HG03025 (cell line): ENCODE data around the gene DDX39B.
"Not testable (repeated sequence)": the region's sequence is repeated elsewhere in the genome, so short reads cannot be mapped to it uniquely, and the experiment has no call there.

Experiments used
- ATAC-seq: cut with Tn5 transposase; IDR thresholded peaks from one replicate; pipeline ENCODE4 v1.9.1; 2021; ENCODE audit warnings: mild to moderate bottlenecking, moderate library complexity; ENCODE audit not compliant: unreplicated experiment, low FRiP score

Gene DDX39B

DNA sequence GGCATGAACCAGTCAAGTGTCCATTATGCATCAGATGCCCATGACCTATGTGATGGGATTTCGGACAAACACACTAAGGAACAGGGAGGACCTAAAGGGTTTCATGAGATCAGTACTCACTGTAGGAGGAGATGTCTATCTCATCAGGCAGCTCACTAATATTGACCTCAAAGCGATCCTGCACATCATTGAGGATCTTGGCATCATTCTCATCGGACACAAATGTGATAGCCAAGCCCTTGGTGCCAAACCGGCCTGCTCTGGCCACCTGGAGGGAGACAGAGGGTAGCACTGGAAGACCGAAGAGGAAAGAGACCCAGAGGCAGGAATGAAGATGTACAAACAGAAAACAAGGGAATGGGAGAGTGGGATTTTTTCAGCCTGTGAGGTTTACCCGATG, 11.1 kb downstream of the DDX39B start:
- no peak for ATAC-seq

DNA sequence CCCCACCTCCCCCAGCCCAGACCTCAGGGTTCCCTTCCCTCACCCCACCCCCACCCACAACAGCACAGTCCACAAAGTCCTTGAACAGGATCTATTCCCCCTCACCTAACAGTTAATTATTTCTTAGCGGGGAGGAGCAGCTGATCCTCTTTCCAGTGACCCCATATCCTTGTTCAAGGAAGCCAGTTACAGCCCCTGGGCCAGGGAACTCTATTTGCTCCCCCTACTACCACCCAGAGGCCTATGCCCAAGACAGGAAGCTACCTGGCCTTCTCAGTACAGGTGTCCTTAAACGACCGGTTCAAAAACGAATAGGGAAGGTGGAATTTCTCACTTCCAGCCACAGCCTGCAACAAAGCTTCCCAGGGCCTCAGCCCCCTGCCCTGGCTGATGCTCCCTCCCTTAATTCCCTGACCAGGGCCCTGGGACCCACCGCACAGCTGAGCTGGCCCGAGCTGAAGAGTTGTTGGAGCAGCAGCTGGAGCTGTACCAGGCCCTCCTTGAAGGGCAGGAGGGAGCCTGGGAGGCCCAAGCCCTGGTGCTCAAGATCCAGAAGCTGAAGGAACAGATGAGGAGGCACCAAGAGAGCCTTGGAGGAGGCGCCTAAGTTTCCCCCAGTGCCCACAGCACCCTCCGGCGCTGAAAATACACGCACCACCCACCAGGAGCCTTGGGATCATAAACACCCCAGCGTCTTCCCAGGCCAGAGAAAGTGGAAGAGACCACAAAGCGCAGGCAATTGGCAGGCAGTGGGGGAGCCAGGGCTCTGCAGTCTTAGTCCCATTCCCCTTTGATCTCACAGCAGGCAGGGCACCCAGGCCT, 12.3 kb downstream of the DDX39B start:
- no peak for ATAC-seq

DNA sequence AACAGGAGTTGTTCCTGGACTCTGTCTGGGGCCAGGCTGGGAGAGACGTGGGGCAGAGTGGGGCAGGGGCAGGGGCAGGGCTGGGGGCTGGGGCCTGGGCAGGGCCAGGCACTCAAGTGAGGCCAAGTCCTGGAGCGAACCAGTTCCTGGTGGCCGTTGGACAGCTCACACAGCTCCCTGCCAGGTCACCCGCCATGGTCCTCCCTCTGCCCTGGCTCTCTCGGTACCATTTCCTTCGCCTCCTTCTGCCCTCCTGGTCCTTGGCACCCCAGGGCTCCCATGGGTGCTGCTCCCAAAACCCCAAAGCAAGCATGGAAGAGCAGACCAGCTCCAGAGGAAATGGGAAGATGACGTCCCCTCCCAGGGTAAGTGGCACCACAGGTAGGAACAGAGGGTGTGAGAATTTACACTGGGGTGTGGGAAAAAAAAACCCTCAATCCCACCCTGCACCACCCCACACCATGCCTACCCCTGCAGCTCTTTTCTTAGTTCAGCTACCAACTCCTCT, 12.9 kb downstream of the DDX39B start, which contains the start of gene MCCD1:
MCCD1 (plus strand) TSS at position 142 of the 508 bp plus-strand sequence; CDS start at position 195, 53 bp downstream.
- no peak for ATAC-seq

DNA sequence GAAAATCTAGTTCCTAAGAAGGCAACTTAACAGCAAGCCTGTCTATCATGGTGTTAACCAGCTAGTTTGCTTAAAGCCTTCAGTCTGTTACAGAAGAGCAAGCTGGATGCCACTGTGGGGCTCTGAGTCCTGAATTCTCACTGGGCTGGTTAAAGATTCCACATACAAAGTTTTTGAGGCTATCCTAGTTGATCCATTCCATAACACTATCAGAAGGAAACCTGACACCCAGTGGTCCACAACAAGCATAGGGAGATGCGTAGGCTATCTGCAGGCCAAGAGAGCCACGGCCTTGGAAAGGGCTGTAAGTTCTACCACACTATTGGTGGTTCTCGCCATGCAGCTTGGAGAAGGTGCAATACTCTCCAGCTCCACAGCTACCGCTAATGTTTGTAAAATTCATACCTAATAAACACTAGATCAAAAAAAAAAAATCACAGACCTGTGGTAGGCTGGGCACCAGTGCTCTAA, 13.5 kb downstream of the DDX39B start:
- ATAC-seq = no peak

- ATAC-seq = no peak
These were observed 15.7 kb downstream of the DDX39B start for GRCh38 chr6:31525932-31526591.

DNA sequence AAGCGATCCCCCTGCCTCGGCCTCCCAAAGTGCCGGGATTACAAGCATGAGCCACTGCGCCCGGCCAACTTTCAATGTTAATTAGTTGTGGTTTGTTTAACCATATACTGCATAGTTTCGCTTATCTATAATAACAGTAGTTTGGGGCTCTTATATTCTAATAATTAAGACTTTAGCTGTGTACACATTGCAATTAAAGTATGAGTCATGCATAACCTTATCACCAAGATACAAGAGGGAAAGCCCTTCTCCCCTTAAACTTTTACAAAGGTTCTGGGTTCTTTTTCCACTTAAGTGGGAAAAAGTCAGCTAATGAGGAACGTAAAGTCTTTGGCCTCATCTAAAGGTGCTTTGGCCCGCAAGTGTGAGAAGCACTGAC, 16.3 kb downstream of the DDX39B start:
- ATAC-seq = no peak

- ATAC-seq = no peak
These were observed 20.0 kb downstream of the DDX39B start for GRCh38 chr6:31521835-31522234.

DNA sequence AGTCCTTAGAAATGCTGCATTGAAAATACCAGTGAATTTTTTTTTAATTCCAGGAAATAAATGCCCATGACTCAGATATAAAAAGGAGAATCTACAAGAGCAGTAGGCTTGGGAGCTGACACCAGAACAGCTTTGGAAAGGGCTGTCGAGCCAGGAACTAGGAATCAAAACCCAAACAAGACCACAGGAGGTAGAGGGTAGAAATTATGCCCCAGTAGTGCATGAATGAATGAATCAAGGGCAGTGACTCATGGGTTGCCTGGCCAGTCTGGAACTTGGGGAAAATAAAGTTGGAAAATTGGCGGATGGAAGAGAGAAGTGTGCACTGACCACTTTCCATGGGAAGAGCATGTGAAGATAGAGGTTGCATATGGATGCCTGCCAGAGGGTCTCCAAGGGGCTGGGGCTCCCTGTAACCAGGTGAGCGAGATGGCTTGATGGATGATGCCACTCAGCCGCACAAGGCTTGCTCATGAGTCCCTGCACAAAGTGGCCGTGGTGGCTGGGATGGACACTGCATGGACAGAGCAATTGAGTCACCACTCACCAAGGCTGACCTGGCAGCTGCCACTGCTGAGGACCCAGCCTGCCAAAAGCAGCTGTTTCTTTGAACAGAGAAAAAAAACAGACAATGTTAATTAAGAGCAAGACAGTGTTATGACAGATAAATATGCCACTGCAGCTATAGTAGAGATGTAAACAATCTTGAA, 28.2 kb downstream of the DDX39B start:
- ATAC-seq = no peak

GRCh38 chr6:31510007-31510406, 31.8 kb downstream of the DDX39B start:
- no peak for ATAC-seq

DNA sequence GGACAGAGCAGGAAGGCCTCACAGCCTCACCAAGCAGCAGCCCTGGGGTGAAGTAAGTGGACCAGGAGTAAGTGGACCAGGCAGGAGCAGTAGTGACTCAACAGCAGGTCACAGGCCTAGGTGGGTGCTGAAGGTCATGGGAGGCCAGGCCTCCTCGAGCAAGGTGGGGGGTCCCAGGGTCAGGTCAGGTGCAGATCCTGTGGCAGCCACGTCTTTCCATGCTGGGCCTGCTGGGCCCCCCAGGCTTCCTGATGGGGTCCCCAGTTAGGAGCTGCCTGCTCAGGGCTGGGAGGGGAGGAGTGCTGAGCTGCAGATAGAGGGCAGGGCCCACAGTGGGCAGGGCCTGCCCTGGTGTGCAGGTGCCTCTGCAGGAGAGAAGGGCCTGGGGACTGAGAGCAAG, 32.8 kb downstream of the DDX39B start:
- not testable (repeated sequence) for ATAC-seq

GRCh38 chr6:31502586-31502985, 39.2 kb downstream of the DDX39B start:
- ATAC-seq = no peak

DNA sequence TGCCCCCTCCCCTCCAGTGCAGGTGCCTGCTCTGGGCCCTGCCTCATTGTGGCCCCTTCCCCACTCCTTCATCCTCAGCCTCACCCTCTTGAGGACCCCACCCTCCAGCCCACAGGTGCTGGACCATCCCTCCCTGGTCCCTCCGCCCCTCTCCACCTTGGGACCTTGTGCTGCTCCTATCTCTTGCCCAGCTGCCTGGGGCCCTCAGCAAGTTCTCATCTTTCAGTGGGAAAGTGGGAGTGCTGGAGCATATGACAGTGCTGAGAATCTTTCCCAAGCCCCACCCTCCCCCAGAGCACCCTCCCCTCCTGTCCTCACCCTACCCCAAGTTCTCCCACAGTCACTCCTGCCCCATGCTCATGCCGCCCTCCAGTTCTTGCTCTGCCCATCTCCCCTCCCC, 42.2 kb downstream of the DDX39B start:
- ATAC-seq = not testable (repeated sequence)

- no peak for ATAC-seq
These were observed 43.1 kb downstream of the DDX39B start for GRCh38 chr6:31498748-31499147.

- peak; percentile 53 for ATAC-seq
These were observed 44.0 kb downstream of the DDX39B start, which contains the start of gene MICB for GRCh38 chr6:31497531-31498476. Gene MICB (plus strand): TSS chr6:31498145. CDS start chr6:31498194, 49 bp downstream.

GRCh38 chr6:31496826-31497225, 45.0 kb downstream of the DDX39B start:
- ATAC-seq = not testable (repeated sequence)

GRCh38 chr6:31495580-31495979, 46.2 kb downstream of the DDX39B start:
- no peak for ATAC-seq

GRCh38 chr6:31493875-31494694, 47.7 kb downstream of the DDX39B start:
- ATAC-seq = no peak

DNA sequence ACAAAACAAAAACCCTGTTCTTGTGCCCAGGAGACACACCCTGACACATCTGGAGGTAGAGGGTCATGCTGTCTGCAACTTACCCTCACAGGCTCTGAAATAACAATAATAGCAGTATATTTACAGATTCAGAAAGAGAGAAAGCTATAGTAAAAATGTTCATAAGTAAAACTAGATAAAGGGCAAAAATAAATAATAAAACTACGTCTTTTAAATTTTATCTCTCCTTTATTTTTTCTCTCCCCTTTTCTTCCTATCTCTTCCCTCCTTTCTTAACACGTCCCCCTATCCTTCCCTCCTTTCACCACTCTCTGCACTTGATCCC, 48.3 kb downstream of the DDX39B start:
- ATAC-seq = not testable (repeated sequence)
